Hematopoietic multipotent progenitor cell treated with erythropoietin and hydrocortisone succinate and interleukin-3 and kit ligand, for 15 days (in vitro differentiated cells): Measurements from ENCODE around the gene CCL23.
A peak's percentile ranks its signal among the peaks of the same experiment; 100 is the strongest.

ENCODE experiments used
- DNase-seq: peaks from one replicate; pipeline ENCODE4 v3.0.0-alpha.2; 2015; ENCODE audit warnings: low spot score

The CCL23 gene

GRCh38 chr17:35969558-35970380 is 48.0 kb downstream of the CCL23 start:
- DNase-seq, result peak; percentile 71

- DNase-seq, result no peak
Observed at GRCh38 chr17:35968520-35969054, 49.2 kb downstream of the CCL23 start.

GRCh38 chr17:35965272-35965671 is 52.5 kb downstream of the CCL23 start:
- DNase-seq, result no peak

GRCh38 chr17:35963663-35964062 is 54.1 kb downstream of the CCL23 start:
- no peak for DNase-seq
